IMR-90 (cell line): Measurements from ENCODE around the gene BARD1. TPM values are rescaled to one million over a fixed set of nuclear protein-coding genes. Genes with fewer than 3 reads are reported as not detected.

Source experiments
- ATAC-seq: fragments of 200-7000 bp; cut with Tn5 transposase; 2 replicates; pipeline ENCODE4 v1.9.1; 2020; ENCODE audit warnings: low read depth, mild to moderate bottlenecking, moderate library complexity
- BruUV-seq: library from RNA; stranded (reverse); fragments of 400-500 nt; replicated peaks from 2 replicates; lab custom pipeline; 2021; lab: Mats Ljungman, UMichigan
- CTCF ChIA-PET: fragments of 300-600 bp; formaldehyde crosslinking; extraction: SDS; loops from one replicate; lab custom pipeline; 2021; ENCODE audit warnings: antibody characterized with exemption; lab: Yijun Ruan, JAX
- POLR2A ChIA-PET: fragments of 300-600 bp; sonication (Branson Sonifier 250); formaldehyde crosslinking; loops from one replicate; lab custom pipeline; 2022; ENCODE audit warnings: antibody characterized with exemption; ENCODE audit not compliant: unreplicated experiment; lab: Charles Lee
- DNase-seq: peaks from one replicate; pipeline ENCODE4 v3.0.0; 2013
- H2AFZ ChIP-seq: replicated peaks from 2 replicates; pipeline ENCODE3; 2013; ENCODE audit warnings: low read length, mild to moderate bottlenecking; ENCODE audit not compliant: poor library complexity
- H2AK5ac ChIP-seq: 2 replicates; pipeline ENCODE4 v1.6.1; 2013; ENCODE audit warnings: low read depth, low read length, inconsistent platforms
- H2AK9ac ChIP-seq: replicated peaks from 2 replicates; pipeline ENCODE3; 2013; ENCODE audit warnings: mild to moderate bottlenecking, low read depth, low read length, moderate library complexity; ENCODE audit not compliant: poor library complexity
- H2BK120ac ChIP-seq: 2 replicates; pipeline ENCODE4 v1.6.1; 2013; ENCODE audit warnings: low read depth, low read length, inconsistent platforms
- H2BK15ac ChIP-seq: 3 replicates; pipeline ENCODE4 v1.6.1; 2013; ENCODE audit warnings: low read depth, low read length, inconsistent platforms
- H2BK20ac ChIP-seq: 2 replicates; pipeline ENCODE4 v1.6.1; 2013; ENCODE audit warnings: low read depth, mild to moderate bottlenecking, inconsistent platforms, low read length, moderate library complexity
- H2BK5ac ChIP-seq: 2 replicates; pipeline ENCODE4 v1.6.1; 2013; ENCODE audit warnings: mild to moderate bottlenecking, low read depth, low read length, inconsistent platforms; ENCODE audit not compliant: poor library complexity, severe bottlenecking
- H3K14ac ChIP-seq: replicated peaks from 2 replicates; pipeline ENCODE4 v1.6.1; 2013; ENCODE audit warnings: low read depth, low read length, inconsistent platforms
- H3K18ac ChIP-seq: 2 replicates; pipeline ENCODE4 v1.6.1; 2013; ENCODE audit warnings: low read depth, low read length, control low read depth
- H3K23ac ChIP-seq: 2 replicates; pipeline ENCODE4 v1.6.1; 2013; ENCODE audit warnings: low read depth, low read length, inconsistent platforms
- H3K27ac ChIP-seq: 2 replicates; pipeline ENCODE4 v1.5.1; 2013; ENCODE audit warnings: mild to moderate bottlenecking, control low read depth, low read length; ENCODE audit not compliant: insufficient read depth
- H3K27me3 ChIP-seq: 2 replicates; pipeline ENCODE4 v1.6.1; 2013; ENCODE audit warnings: low read length; ENCODE audit not compliant: control insufficient read depth, insufficient read depth
- H3K36me3 ChIP-seq: 2 replicates; pipeline ENCODE4 v1.6.1; 2013; ENCODE audit warnings: low read length, mixed read lengths; ENCODE audit not compliant: control insufficient read depth, insufficient read depth
- H3K4ac ChIP-seq: 2 replicates; pipeline ENCODE4 v1.6.1; 2013; ENCODE audit warnings: low read depth, low read length, inconsistent platforms
- H3K4me1 ChIP-seq: 2 replicates; pipeline ENCODE4 v1.6.1; 2013; ENCODE audit warnings: low read length, mixed read lengths; ENCODE audit not compliant: control insufficient read depth, insufficient read depth
- H3K4me2 ChIP-seq: 2 replicates; pipeline ENCODE4 v1.6.1; 2013; ENCODE audit warnings: low read depth, mild to moderate bottlenecking, control low read depth, low read length, moderate library complexity
- H3K4me3 ChIP-seq: 2 replicates; pipeline ENCODE4 v1.5.1; 2013; ENCODE audit warnings: low read depth, mild to moderate bottlenecking, control low read depth, low read length, moderate library complexity; ENCODE audit not compliant: insufficient read depth
- H3K56ac ChIP-seq: 2 replicates; pipeline ENCODE4 v1.6.1; 2013; ENCODE audit warnings: low read length, inconsistent platforms; ENCODE audit not compliant: insufficient read depth; ENCODE audit errors: extremely low read depth
- H3K79me1 ChIP-seq, 2 experiments: 2 replicates each; pipeline ENCODE4 v1.6.1; 2013; ENCODE audit warnings: low read length in 2 of 2, inconsistent platforms in 1 of 2, low read depth in 1 of 2
- H3K9ac ChIP-seq: 2 replicates; pipeline ENCODE4 v1.6.1; 2013; ENCODE audit warnings: low read depth, low read length, control low read depth
- H3K9me1 ChIP-seq: 2 replicates; pipeline ENCODE4 v1.6.1; 2013; ENCODE audit warnings: low read length, inconsistent platforms; ENCODE audit not compliant: insufficient read depth
- H3K9me3 ChIP-seq: 2 replicates; pipeline ENCODE4 v1.6.1; 2013; ENCODE audit warnings: low read length; ENCODE audit not compliant: control insufficient read depth, insufficient read depth
- H4K20me1 ChIP-seq: 2 replicates; pipeline ENCODE4 v1.6.1; 2013; ENCODE audit warnings: low read length, inconsistent platforms; ENCODE audit not compliant: insufficient read depth
- H4K5ac ChIP-seq: 2 replicates; pipeline ENCODE4 v1.6.1; 2013; ENCODE audit warnings: mild to moderate bottlenecking, low read depth, low read length, control low read depth
- H4K8ac ChIP-seq, 2 experiments: 2 replicates each; pipeline ENCODE4 v1.6.1; 2013; ENCODE audit warnings: low read depth in 2 of 2, low read length in 2 of 2, control low read depth in 1 of 2, inconsistent platforms in 1 of 2
- H4K91ac ChIP-seq: 2 replicates; pipeline ENCODE4 v1.6.1; 2013; ENCODE audit warnings: low read depth, low read length, inconsistent platforms; ENCODE audit not compliant: insufficient read depth
- FOS ChIP-seq: fragments of 150-350 bp; IDR thresholded peaks from 2 replicates; pipeline ENCODE4 v1.6.1; 2016; ENCODE audit warnings: low read depth, low read length
- MAFK ChIP-seq: IDR thresholded peaks from 2 replicates; pipeline ENCODE4 v1.6.1; 2012; ENCODE audit warnings: low read depth, low read length, improper control_type of control experiment
- dilution Hi-C: fragments of 300-500 bp; cut with HindIII; formaldehyde crosslinking; loops from one replicate; pipeline ENCODE4 v1.14.3; 2018; ENCODE audit warnings: low sequenced_read_pairs; ENCODE audit not compliant: unreplicated experiment
- in situ Hi-C: fragments of 300-500 bp; cut with MboI; formaldehyde crosslinking; loops from 3 replicates; pipeline ENCODE4 v1.14.3; 2019; ENCODE audit warnings: low sequenced_read_pairs, inconsistent platforms, mixed read lengths
- intact Hi-C: fragments of 100-400 bp; cut with micrococcal nuclease; formaldehyde crosslinking; loops from 2 replicates; pipeline ENCODE4 v1.10.0; 2022
- polyA plus RNA-seq, 3 experiments: library from polyadenylated mRNA; depleted of rRNA; stranded (reverse); fragments of >200 nt; gene quantifications; 2 replicates each; pipeline ENCODE4 v1.2.3, GENCODE V29; 2012; ENCODE audit warnings: low replicate concordance in 1 of 3
- total RNA-seq: library from RNA; depleted of rRNA; stranded (reverse); fragments of >200 nt; gene quantifications from 2 replicates; pipeline ENCODE4 v1.2.3, GENCODE V29; 2012

The BARD1 gene
- total and polyA plus RNA-seq, 2 of the 4 experiments (the other 2 are of a cell fraction): 3.1 to 34.6 TPM

DNA sequence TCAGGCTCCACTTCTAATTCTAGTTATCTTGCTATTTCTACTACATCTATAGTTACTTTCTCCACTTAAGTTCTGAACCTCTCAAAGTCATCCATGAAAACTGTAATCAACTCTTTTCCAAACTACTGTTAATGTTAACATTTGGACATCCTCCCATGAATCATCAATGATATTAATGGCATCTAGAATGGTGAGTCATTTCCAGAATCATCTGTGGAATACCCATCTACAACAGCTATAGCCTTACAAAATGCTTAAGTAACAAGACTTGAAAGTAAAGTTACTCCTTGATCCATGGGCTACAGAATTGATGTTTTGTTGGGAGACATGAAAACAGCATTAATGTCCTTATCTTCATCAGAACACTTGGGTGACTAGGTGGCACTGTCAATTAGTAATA, 35.4 kb downstream of the BARD1 start:
- H3K14ac ChIP-seq: no peak overlapping the region
- H2BK20ac ChIP-seq: no peak overlapping the region
- H3K9ac ChIP-seq: no peak overlapping the region
- in situ Hi-C loops: no loop called here
- H4K5ac ChIP-seq: no peak overlapping the region
- intact Hi-C loops: no loop called here
- H3K56ac ChIP-seq: no peak overlapping the region
- H2AK9ac ChIP-seq: no peak overlapping the region
- peaks cover 4% of the 10 kb centered on the region; the same call in 1 of the 2 replicates for H3K36me3 ChIP-seq
- no peak overlapping the region for H3K4me3 ChIP-seq
- H3K23ac ChIP-seq: no peak overlapping the region
- H2BK5ac ChIP-seq: no peak overlapping the region
- H3K4me1 ChIP-seq: peaks cover 2% of the 10 kb centered on the region; the same call in 1 of the 2 replicates
- no TSS peak for BruUV-seq
- no peak overlapping the region for H2AK5ac ChIP-seq
- no peaks in the 10 kb centered on the region for H4K20me1 ChIP-seq
- dilution Hi-C loops: no loop called here
- H2AFZ ChIP-seq: no peak overlapping the region
- H2BK15ac ChIP-seq: no peak overlapping the region
- H3K4me2 ChIP-seq: no peak overlapping the region
- H3K18ac ChIP-seq: no peak overlapping the region
- H4K91ac ChIP-seq: no peak overlapping the region
- TF ChIP-seq FOS (peak; percentile 83), MAFK (no peak)
- H4K8ac ChIP-seq: no peak overlapping the region
- peaks cover 13 to 20% of the 10 kb centered on the region in 2 experiments for H3K79me1 ChIP-seq
- no peaks in the 10 kb centered on the region for H3K27me3 ChIP-seq
- ChIA-PET CTCF (no interaction called here), POLR2A (no interaction called here)
- no peak overlapping the region for H3K4ac ChIP-seq
- no peaks in the 10 kb centered on the region for H3K9me1 ChIP-seq
- no peak overlapping the region for H2BK120ac ChIP-seq
- no peak overlapping the region for H3K27ac ChIP-seq
- ATAC-seq (peak; percentile 67), DNase-seq (peak; percentile 86)
- H3K9me3 ChIP-seq: peaks cover 4% of the 10 kb centered on the region
